Ectodermal cell (in vitro differentiated cells): ENCODE results near the gene VKORC1.
A peak's percentile ranks its signal among the peaks of the same experiment; 100 is the strongest.

ENCODE experiments used
- H3K27ac ChIP-seq: 2 replicates; pipeline ENCODE4 v1.7.0; 2013; ENCODE audit warnings: mild to moderate bottlenecking, low read depth, low read length; ENCODE audit not compliant: insufficient read depth, poor library complexity, severe bottlenecking
- H3K27me3 ChIP-seq: 2 replicates; pipeline ENCODE4 v1.7.0; 2013; ENCODE audit warnings: mild to moderate bottlenecking, low read length; ENCODE audit not compliant: insufficient read depth, control insufficient read depth, poor library complexity, severe bottlenecking
- H3K36me3 ChIP-seq: one replicate; pipeline ENCODE4 v1.7.0; 2013; ENCODE audit warnings: low read length; ENCODE audit not compliant: control insufficient read depth, insufficient read depth
- H3K4me1 ChIP-seq: one replicate; pipeline ENCODE4 v1.7.0; 2013; ENCODE audit warnings: low read length; ENCODE audit not compliant: control insufficient read depth, insufficient read depth
- H3K4me3 ChIP-seq: 2 replicates; pipeline ENCODE4 v1.7.0; 2013; ENCODE audit warnings: low read depth, low read length, control low read depth; ENCODE audit not compliant: insufficient read depth
- H3K9me3 ChIP-seq: 2 replicates; pipeline ENCODE4 v1.7.0; 2013; ENCODE audit warnings: mild to moderate bottlenecking, low read length, moderate library complexity; ENCODE audit not compliant: control insufficient read depth
- WGBS, 2 experiments: methylation state at CpG; one replicate each; pipeline ENCODE4 v1.1.7; 2013; ENCODE audit warnings: missing lambda C conversion rate in 2 of 2; 5-methylcytosine and 5-hydroxymethylcytosine counted together

The VKORC1 gene

GRCh38 chr16:31074814-31075183 lies 19.8 kb downstream of the VKORC1 start:
- Histone ChIP-seq H3K9me3 (no peaks in the 10 kb centered on the region), H3K27ac (peak overlapping the region; percentile 94), H3K4me3 (peak overlapping the region; percentile 99), H3K36me3 (peaks cover 38% of the 10 kb centered on the region), H3K4me1 (peaks cover 14% of the 10 kb centered on the region), H3K27me3 (no peaks in the 10 kb centered on the region)
- WGBS, 2 experiments = 2 to 3% methylated on average over 7 of the region's 7 CpGs

- Histone ChIP-seq H3K4me3 (peak within 1 kb of the TSS; percentile 99), H3K9me3 (no peaks in the 10 kb centered on the region), H3K36me3 (peaks cover 33% of the 10 kb centered on the region), H3K27ac (peak within 1 kb of the TSS; percentile 94), H3K4me1 (peaks cover 14% of the 10 kb centered on the region), H3K27me3 (no peaks in the 10 kb centered on the region)
- 0% methylated on average over 48 of the region's 48 CpGs for WGBS, 2 experiments
Observed at GRCh38 chr16:31073970-31074813, 20.4 kb downstream of the VKORC1 start, which contains the start of the genes ZNF646 and ZNF668. ZNF646 (plus strand) TSS chr16:31074422; CDS start chr16:31076325, 1,903 bp downstream. ZNF668 (minus strand) TSS chr16:31074240; CDS start chr16:31064459, 9,781 bp downstream.

GRCh38 chr16:31073142-31073969 lies 21.2 kb downstream of the VKORC1 start:
- Histone ChIP-seq H3K9me3 (no peaks in the 10 kb centered on the region), H3K27me3 (no peaks in the 10 kb centered on the region), H3K4me3 (peak overlapping the region; percentile 99), H3K36me3 (peaks cover 25% of the 10 kb centered on the region), H3K27ac (peak overlapping the region; percentile 94), H3K4me1 (peaks cover 14% of the 10 kb centered on the region)
- 0% methylated on average over 83 of the region's 83 CpGs for WGBS, 2 experiments

GRCh38 chr16:31072540-31073141 lies 22.0 kb downstream of the VKORC1 start:
- WGBS, 2 experiments = 1% methylated on average over 27 of the region's 27 CpGs
- Histone ChIP-seq H3K27ac (peak overlapping the region; percentile 94), H3K27me3 (no peaks in the 10 kb centered on the region), H3K4me3 (peak overlapping the region; percentile 99), H3K4me1 (peaks cover 14% of the 10 kb centered on the region), H3K36me3 (peaks cover 18% of the 10 kb centered on the region), H3K9me3 (no peaks in the 10 kb centered on the region)

GRCh38 chr16:31071861-31072260 lies 22.7 kb downstream of the VKORC1 start:
- no peaks in the 10 kb centered on the region for H3K27me3 ChIP-seq
- 74 to 80% methylated on average over 4 of the region's 4 CpGs for WGBS, 2 experiments
- H3K4me1 ChIP-seq = peaks cover 14% of the 10 kb centered on the region
- H3K4me3 ChIP-seq = peak overlapping the region; percentile 99
- peaks cover 10% of the 10 kb centered on the region for H3K36me3 ChIP-seq
- H3K9me3 ChIP-seq = no peaks in the 10 kb centered on the region
- H3K27ac ChIP-seq = no peak overlapping the region

GRCh38 chr16:31067342-31067741 lies 27.3 kb downstream of the VKORC1 start:
- 90 to 95% methylated on average over 3 of the region's 3 CpGs for WGBS, 2 experiments
- H3K9me3 ChIP-seq = no peaks in the 10 kb centered on the region

GRCh38 chr16:31064882-31065461 lies 29.6 kb downstream of the VKORC1 start:
- no peaks in the 10 kb centered on the region for H3K9me3 ChIP-seq
- H3K27me3 ChIP-seq = no peaks in the 10 kb centered on the region
- H3K4me3 ChIP-seq = no peak overlapping the region
- no peaks in the 10 kb centered on the region for H3K4me1 ChIP-seq
- H3K36me3 ChIP-seq = peaks cover 16% of the 10 kb centered on the region
- no peak overlapping the region for H3K27ac ChIP-seq
- 95 to 97% methylated on average over 4 of the region's 4 CpGs for WGBS, 2 experiments

More at GRCh38 chr16:31067342-31067741, 27.3 kb downstream of the VKORC1 start:
- Histone ChIP-seq H3K4me1 (peaks cover 9% of the 10 kb centered on the region), H3K36me3 (peaks cover 7% of the 10 kb centered on the region), H3K27ac (no peak overlapping the region), H3K27me3 (no peaks in the 10 kb centered on the region), H3K4me3 (no peak overlapping the region)

- H3K27me3 ChIP-seq = no peaks in the 10 kb centered on the region
- peaks cover 16% of the 10 kb centered on the region for H3K36me3 ChIP-seq
- H3K27ac ChIP-seq = no peak overlapping the region
- WGBS, 2 experiments = 96% methylated on average over 56 of the region's 56 CpGs
- H3K4me3 ChIP-seq = no peak overlapping the region
- H3K9me3 ChIP-seq = no peaks in the 10 kb centered on the region
- H3K4me1 ChIP-seq = no peaks in the 10 kb centered on the region
Observed at GRCh38 chr16:31063843-31064611, 30.6 kb downstream of the VKORC1 start.

GRCh38 chr16:31063495-31063842 lies 31.1 kb downstream of the VKORC1 start:
- peaks cover 16% of the 10 kb centered on the region for H3K36me3 ChIP-seq
- H3K9me3 ChIP-seq = no peaks in the 10 kb centered on the region
- H3K4me3 ChIP-seq = no peak overlapping the region
- 95 to 96% methylated on average over 9 of the region's 9 CpGs for whole genome bisulfite sequencing, 2 experiments
- H3K4me1 ChIP-seq = no peaks in the 10 kb centered on the region
- no peaks in the 10 kb centered on the region for H3K27me3 ChIP-seq
- no peak overlapping the region for H3K27ac ChIP-seq
